Ovary (tissue), 10 donors: ENCODE results near the gene KCNE5. TPM values are rescaled to one million over a fixed set of nuclear protein-coding genes. Genes with fewer than 3 reads are reported as not detected.
"Not testable (repeated sequence)": the region's sequence is repeated elsewhere in the genome, so short reads cannot be mapped to it uniquely, and the experiment has no call there.

ENCODE experiments used
- DNase-seq, 5 donors: peaks; one replicate each; pipeline ENCODE4 v3.0.0-alpha.2; 2019 to 2020
- H3K27ac ChIP-seq, 2 donors: fragments of 200-600 bp; one replicate each; pipeline versions ENCODE4 v1.5.1 to v1.8.0; 2019 to 2022
- H3K27me3 ChIP-seq: fragments of 200-600 bp; one replicate; pipeline ENCODE4 v1.8.0; 2022
- H3K36me3 ChIP-seq: fragments of 200-600 bp; sonication (generic); one replicate; pipeline ENCODE4 v1.5.1; 2019
- H3K4me1 ChIP-seq: one replicate; pipeline ENCODE4 v1.8.1; 2013; ENCODE audit warnings: mild to moderate bottlenecking, moderate library complexity; ENCODE audit not compliant: insufficient read depth
- H3K4me3 ChIP-seq: fragments of 200-600 bp; sonication (generic); one replicate; pipeline ENCODE4 v1.5.1; 2017
- H3K9me3 ChIP-seq, 2 donors: fragments of 200-600 bp in 1 of 2; sonication (generic) in 1 of 2; one replicate each; pipeline versions ENCODE4 v1.5.1 to v1.8.1; 2013 to 2019; ENCODE audit warnings: mild to moderate bottlenecking in 1 of 2, moderate library complexity in 1 of 2
- CTCF ChIP-seq, 3 donors: fragments of 450-650 bp in 2 of 3; fragments of 200-600 bp in 1 of 3; IDR thresholded peaks; one replicate each; pipeline versions ENCODE4 v1.5.1 to v1.8.0; 2016 to 2022; ENCODE audit warnings: antibody characterized with exemption in 3 of 3, mild to moderate bottlenecking in 1 of 3
- EP300 ChIP-seq: sonication (generic); formaldehyde crosslinking; IDR thresholded peaks from one replicate; pipeline ENCODE4 v1.6.1; 2017; ENCODE audit warnings: antibody characterized with exemption
- POLR2A ChIP-seq: fragments of 450-650 bp; IDR thresholded peaks from one replicate; pipeline ENCODE4 v1.6.1; 2017; ENCODE audit warnings: antibody characterized with exemption, mild to moderate bottlenecking, moderate library complexity
- WGBS, 3 donors: extraction: QIAGEN DNeasy Blood & Tissue Kit in 1 of 3; methylation state at CpG; one replicate each; pipeline versions ENCODE4 v1.1.5 to v1.1.7; 2013 to 2017; 5-methylcytosine and 5-hydroxymethylcytosine counted together
- intact Hi-C, 4 donors: fragments of 100-400 bp; cut with DNase I; formaldehyde crosslinking; loops; one replicate each; pipeline versions ENCODE4 v1.11.0 to v1.15.1; 2022 to 2023
- long read RNA-seq, 3 donors: library from polyadenylated mRNA in 2 of 3; unstranded in 2 of 3; transcript quantifications; one replicate each; pipeline ENCODE4 v2.0.0 and lab custom pipeline, GENCODE V29; 2021 to 2026
- polyA plus RNA-seq, 2 donors: library from polyadenylated mRNA; stranded (reverse); fragments of 200-250 nt in 1 of 2; fragments of 350-450 nt in 1 of 2; fragmentation: Illumina TruSeq in 1 of 2; extraction: RNeasy Lipid Tissue Mini Kit (QIAGEN cat#74804) in 1 of 2; gene quantifications; one replicate each; pipeline ENCODE4 v1.2.3, GENCODE V29; 2013 to 2014
- total RNA-seq, 7 donors: library from RNA; depleted of rRNA in 2 of 7; stranded (reverse); fragments of >200 nt in 2 of 7; fragmentation: NEBNext Ultra II Directional in 3 of 7; extraction: Animal tissue kit (Norgen Biotek cat#: 25700) in 3 of 7; gene quantifications; one replicate each; pipeline versions ENCODE4 v1.1.0 to v1.2.4, GENCODE V29; 2016 to 2023
- donor health status: DM: no; HTN: no; CAD: no; lungs with moderate emphysema.
- donor health status: DM: no; HTN: no; CAD: no.
- donor health status: Bipolar disorder and iron deficiency.
- donor health status: DM: yes; HTN: yes; CAD: no.
- donor health status: DM: no; HTN: no; CAD: no.
- donor health status: DM: yes; HTN: yes; CAD: no.

KCNE5 gene
- 1 to 10 TPM in 2 of 7 donors, under 1 TPM in 4, not detected in 1; 0.30 to 1.4 (median 0.67) TPM for total RNA-seq
- polyA plus RNA-seq, result under 1 TPM; 0.62 to 0.64 TPM
- long read RNA-seq, donor 1, result 0 reads
- long read RNA-seq, donor 2, partial matches to known transcripts, result 0 of 3 reads
- long read RNA-seq, donor 2, other reads (novel, unspliced or antisense), result 0 of 3 reads
- long read RNA-seq, donor 3, result 0 reads

DNA sequence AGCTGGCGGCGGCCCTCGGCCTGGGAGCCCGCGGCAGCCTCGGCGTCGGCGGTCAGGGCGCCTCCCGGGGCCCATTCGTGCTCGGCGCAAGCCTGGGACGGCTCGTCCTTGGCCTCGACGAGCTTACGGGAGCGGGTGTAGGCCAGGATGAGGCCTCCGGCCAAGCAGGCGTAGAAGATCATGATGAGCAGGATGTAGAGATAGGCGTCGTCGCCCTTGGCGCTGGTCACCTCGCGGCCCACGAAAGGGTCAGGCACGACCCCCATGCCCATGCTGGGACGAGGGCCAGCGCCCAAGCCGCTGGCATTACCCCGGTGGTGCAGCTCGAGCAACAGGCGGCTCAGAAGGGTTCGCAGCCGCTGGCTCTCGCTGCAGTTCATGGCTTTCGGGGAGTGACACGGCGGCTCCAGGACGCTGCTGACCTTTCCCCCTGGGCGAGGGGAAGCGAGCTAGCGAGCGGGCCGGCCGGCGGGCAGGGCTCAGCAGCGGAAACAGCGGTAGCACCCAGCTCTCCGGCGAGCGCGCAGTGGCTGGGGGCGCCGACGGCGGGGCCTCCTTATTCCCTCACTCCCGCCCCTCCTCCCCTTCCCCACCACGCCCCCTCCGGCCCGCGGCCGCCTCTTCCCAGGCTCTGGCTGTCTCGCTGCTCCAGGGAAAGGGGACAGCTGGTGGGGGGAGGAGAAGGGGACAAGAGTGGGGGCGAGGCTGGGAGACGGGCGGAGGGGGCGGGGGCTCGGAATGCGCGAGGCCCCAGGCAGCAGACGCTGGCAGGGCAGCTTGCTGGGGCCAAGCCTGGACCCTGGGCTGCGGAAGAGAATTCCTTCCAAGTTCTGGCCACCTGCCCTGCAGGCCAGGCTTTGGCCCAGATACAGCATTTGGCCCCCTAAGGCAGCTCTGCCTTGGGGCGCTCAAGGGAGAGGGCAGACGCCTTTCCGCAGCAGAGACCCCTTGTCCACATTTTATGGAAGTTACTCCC, at the start of gene KCNE5:
KCNE5 (minus strand) TSS at position 532 of the 976 bp plus-strand sequence; CDS start at position 380, 152 bp downstream.
- H3K4me3 ChIP-seq, result peak within 1 kb of the TSS; percentile 6
- intact Hi-C loops, result loop anchor here in 1 of 4 donors (10.0 kb wide), 1 partner anchor 140 kb away; the partner anchor contains the start of gene GUCY2F
- no peak for TF ChIP-seq CTCF (IDR thresholded peaks at IDR 0.05)
- TF ChIP-seq POLR2A, result no peak
- TF ChIP-seq EP300, result no peak

GRCh38 chrX:109672239-109672638, 47.3 kb upstream of the KCNE5 start:
- no peak for TF ChIP-seq CTCF (IDR thresholded peaks at IDR 0.05)
- no peak for TF ChIP-seq EP300
- TF ChIP-seq POLR2A, result no peak
- DNase-seq, result no peak
- H3K4me3 ChIP-seq, result no peak overlapping the region

More for the DNA sequence above, at the start of gene KCNE5:
- peak in 4 of 5 donors; percentile 15 to 42 (median 26) for DNase-seq
- Histone ChIP-seq H3K4me1 (no peaks in the 10 kb centered on the region), H3K27ac (no peak within 1 kb of the TSS), H3K36me3 (no peaks in the 10 kb centered on the region), H3K9me3 (no peaks in the 10 kb centered on the region), H3K27me3 (no peaks in the 10 kb centered on the region)
- WGBS, 3 donors, result 36 to 59% (median 50%) methylated on average over 56 to 79 of the region's 79 CpGs

DNA sequence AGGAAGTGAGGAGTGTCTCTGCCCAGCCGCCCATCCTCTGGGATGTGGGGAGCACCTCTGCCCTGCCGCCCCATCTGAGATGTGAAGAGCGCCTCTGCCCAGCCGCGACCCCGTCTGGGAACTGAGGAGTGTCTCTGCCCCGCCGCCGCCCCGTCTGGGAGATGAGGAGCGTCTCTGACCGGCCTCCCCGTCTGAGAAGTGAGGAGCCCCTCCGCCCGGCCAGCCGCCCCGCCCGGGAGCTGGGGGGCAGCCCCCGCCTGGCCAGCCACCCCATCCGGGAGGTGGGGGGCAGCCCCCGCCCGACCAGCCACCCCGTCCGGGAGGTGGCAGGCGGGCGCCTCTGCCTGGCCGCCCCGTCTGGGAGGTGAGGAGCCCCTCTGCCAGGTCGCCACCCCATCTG, 46.2 kb upstream of the KCNE5 start:
- intact Hi-C loops, result not testable (repeated sequence)
- 93 to 95% (median 94%) methylated on average over 28 to 29 of the region's 29 CpGs for WGBS, 3 donors

More at GRCh38 chrX:109672239-109672638, 47.3 kb upstream of the KCNE5 start:
- intact Hi-C loops, result no loop called here
- no peaks in the 10 kb centered on the region for H3K9me3 ChIP-seq
- H3K27ac ChIP-seq, result no peak overlapping the region
- no peaks in the 10 kb centered on the region for H3K27me3 ChIP-seq
- no peaks in the 10 kb centered on the region for H3K36me3 ChIP-seq
- no peaks in the 10 kb centered on the region for H3K4me1 ChIP-seq

DNA sequence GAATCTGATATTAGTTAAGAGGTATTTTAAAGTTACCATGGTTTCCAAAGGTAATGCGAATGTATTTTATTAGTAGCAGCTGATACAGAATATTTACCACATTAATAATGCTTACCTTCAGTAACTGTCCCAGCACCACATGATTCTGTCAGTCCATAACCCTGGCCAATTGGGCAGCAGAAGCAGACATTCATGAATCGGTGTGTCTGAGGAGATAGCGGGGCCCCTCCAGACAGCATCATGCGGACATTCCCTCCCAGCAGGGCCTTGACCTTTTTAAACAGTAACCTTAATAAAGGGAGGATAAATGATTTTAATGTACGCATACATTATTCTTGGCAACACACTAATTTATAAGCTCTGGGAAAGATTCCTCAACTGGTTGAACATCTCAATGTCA, 43.0 kb upstream of the KCNE5 start:
- intact Hi-C loops, result no loop called here
- no peaks in the 10 kb centered on the region for H3K36me3 ChIP-seq
- no peaks in the 10 kb centered on the region for H3K27me3 ChIP-seq
- H3K27ac ChIP-seq, result no peak overlapping the region
- WGBS, 3 donors, result 71 to 82% (median 73%) methylated on average over 5 of the region's 5 CpGs
- TF ChIP-seq EP300 (no peak), CTCF (IDR thresholded peaks at IDR 0.05) (no peak), POLR2A (no peak)
- H3K4me1 ChIP-seq, result no peaks in the 10 kb centered on the region
- DNase-seq, result no peak
- no peak overlapping the region for H3K4me3 ChIP-seq
- H3K9me3 ChIP-seq, result no peaks in the 10 kb centered on the region

More for the DNA sequence above, 46.2 kb upstream of the KCNE5 start:
- peak in 1 of 5 donors; percentile 18 for DNase-seq
- H3K27ac ChIP-seq, H3K27me3 ChIP-seq, H3K4me1 ChIP-seq, H3K9me3 ChIP-seq, H3K36me3 ChIP-seq, H3K4me3 ChIP-seq: not testable (repeated sequence)
